Measurements from ENCODE around the gene UGT1A10.

UGT1A10 gene

DNA sequence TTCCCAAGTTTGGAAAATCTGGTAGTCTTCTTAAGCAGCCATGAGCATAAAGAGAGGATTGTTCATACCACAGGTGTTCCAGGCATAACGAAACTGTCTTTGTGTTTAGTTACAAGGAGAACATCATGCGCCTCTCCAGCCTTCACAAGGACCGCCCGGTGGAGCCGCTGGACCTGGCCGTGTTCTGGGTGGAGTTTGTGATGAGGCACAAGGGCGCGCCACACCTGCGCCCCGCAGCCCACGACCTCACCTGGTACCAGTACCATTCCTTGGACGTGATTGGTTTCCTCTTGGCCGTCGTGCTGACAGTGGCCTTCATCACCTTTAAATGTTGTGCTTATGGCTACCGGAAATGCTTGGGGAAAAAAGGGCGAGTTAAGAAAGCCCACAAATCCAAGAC lies 135.9 kb downstream of the UGT1A10 start:
- TF ChIP-seq CTCF (IDR thresholded peaks at IDR 0.05): no peak

DNA sequence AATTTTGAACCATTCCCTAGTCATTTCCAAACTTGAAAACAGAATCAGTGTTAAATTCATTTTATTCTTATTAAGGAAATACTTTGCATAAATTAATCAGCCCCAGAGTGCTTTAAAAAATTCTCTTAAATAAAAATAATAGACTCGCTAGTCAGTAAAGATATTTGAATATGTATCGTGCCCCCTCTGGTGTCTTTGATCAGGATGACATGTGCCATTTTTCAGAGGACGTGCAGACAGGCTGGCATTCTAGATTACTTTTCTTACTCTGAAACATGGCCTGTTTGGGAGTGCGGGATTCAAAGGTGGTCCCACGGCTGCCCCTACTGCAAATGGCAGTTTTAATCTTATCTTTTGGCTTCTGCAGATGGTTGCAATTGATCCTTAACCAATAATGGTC lies 136.3 kb downstream of the UGT1A10 start:
- peak; percentile 42; the same call in 1 of the 2 replicates for TF ChIP-seq CTCF (IDR thresholded peaks at IDR 0.05)

- no peak for TF ChIP-seq CTCF (IDR thresholded peaks at IDR 0.05)
Observed at GRCh38 chr2:233773854-233774253, 137.6 kb downstream of the UGT1A10 start.

- TF ChIP-seq CTCF (IDR thresholded peaks at IDR 0.05): no peak
Observed at GRCh38 chr2:233775414-233775813, 139.2 kb downstream of the UGT1A10 start.

GRCh38 chr2:233778030-233778429 lies 141.8 kb downstream of the UGT1A10 start, which contains the start of gene MROH2A:
MROH2A (plus strand) TSS chr2:233778330; CDS start chr2:233779359, 1,029 bp downstream.
- no peak for TF ChIP-seq CTCF (IDR thresholded peaks at IDR 0.05)

- TF ChIP-seq CTCF (IDR thresholded peaks at IDR 0.05): no peak
Observed at GRCh38 chr2:233779722-233780121, 143.5 kb downstream of the UGT1A10 start.

DNA sequence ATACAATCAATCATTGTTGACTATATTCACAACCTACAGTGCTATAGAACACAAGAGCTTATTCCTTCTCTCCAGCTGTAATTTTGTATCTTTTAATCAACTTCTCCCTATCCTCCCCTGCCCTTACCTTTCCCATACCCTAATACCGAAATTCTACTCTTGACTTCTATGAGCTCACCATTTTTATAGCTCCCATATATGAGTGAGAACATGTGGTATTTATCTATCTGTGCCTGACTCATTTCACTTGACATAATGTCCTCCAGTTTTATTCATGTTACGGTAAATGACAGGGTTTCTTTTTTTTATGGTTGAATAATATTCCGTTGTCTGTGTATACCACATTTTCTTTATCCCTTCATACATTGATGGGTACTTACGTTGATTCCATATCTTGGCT lies 144.5 kb downstream of the UGT1A10 start:
- no peak for TF ChIP-seq CTCF (IDR thresholded peaks at IDR 0.05)

- TF ChIP-seq CTCF (IDR thresholded peaks at IDR 0.05): no peak
Observed at GRCh38 chr2:233789554-233789953, 153.3 kb downstream of the UGT1A10 start.
